Effector CD8-positive, alpha-beta T cell (primary cell): ENCODE measurements around the gene RSAD1.

Experiments
- DNase-seq: peaks from one replicate; lab custom pipeline; 2025; lab: John Stamatoyannopoulos, UW

The RSAD1 gene

DNA sequence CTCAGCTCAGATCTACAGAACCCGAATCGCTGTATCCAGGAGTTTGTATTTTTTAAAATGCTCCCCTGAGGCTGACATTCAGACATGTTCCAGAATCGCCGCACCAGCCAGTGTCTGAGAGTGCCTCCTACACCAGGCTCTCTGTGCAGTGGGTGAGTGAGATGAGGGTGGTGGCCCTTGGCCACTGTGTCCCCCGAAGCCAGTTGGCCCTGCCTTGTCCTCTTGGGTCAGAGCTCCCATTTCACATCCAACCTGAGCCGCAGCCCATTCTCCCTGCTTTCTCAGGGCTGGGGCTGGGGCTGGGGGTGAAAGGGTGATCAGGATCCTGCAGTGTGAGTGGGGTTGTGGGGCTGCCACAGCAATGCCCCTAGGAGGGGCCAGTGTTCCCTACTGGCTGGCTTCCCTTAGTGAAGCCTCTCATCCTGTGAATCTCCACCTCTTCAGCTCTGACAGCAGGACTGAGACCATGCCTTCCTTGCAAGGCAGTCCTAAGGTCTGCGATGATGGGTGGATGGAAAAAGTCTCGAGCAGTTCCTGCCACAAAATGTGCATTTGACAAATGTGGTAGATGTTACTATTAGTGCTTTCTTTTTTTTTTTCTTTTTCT, 16.7 kb downstream of the RSAD1 start:
- DNase-seq: no peak

DNA sequence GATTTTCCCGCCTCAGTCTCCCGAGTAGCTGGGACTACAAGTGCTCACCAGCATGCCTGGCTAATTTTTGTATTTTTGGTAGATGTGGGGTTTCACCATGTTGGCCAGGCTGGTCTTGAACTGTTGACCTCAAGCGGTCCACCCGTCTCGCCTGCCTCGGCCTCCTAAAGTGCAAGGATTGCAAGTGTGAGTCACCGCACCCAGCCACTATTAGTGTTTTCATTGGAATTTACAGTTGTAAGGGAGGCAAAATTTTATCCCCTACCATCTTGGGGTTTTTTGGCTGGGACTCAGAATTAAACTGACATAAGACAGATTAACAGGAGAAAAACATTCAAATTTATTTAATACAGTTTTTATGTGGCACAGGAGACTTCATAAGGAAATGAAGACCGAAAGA, 17.3 kb downstream of the RSAD1 start:
- DNase-seq: no peak

DNA sequence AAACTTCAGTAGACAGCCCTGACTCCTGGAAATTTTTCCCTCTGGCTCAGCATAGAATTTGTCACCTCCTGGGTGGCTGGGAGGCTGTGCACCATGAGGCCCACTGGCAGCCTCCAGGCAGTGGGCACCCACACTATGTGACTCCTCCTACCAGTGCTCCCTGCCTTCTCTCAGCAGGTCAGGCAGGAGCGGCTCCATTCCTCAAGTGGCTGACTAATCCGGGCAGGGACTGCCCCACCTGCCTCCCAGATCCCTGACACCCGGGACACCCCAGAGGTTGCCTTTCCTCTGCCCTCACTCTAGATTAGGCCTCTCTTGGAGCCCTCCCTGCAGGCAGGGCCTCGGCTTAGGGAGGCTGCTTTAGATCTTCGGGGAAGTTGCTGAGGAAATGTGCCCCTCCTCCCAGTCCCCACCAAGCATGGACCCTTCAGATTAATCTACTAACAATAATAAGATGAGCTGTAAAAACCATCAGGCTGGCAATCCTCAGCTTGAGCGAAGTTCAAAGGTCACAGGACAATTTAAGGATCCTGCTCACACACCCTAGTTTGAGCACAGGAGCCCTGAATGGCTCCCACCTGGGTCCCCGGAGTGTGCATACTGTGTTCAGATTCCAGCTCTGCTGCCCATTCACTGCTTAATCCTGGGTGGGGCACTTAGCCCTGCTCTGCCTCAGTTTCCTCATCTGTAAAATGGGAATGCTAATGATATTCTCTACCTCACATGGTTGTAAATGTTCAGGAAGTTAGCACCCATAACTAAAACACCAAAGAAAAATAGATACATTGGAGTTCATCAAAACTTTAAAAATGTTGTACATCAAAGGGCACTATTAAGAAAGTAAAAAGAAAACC, 19.6 kb downstream of the RSAD1 start:
- DNase-seq: no peak

DNA sequence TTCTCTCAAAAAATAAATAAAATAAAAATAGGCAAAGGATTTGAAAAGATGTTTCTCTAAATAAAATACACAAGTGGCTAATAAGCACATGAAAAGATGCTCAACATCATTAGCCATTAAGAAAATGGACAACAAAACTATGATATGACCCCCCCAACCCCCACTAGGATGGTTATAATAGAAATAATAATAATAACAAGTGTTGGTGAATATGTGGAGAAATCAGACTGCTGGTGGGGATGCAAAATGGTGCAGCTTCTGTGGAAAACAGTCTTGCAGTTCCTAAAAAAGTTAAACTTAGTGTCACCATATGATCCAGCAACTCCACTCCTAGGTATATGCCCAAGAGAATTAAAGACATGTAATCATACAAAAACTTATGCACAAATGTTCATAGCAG, 20.6 kb downstream of the RSAD1 start:
- no peak for DNase-seq

DNA sequence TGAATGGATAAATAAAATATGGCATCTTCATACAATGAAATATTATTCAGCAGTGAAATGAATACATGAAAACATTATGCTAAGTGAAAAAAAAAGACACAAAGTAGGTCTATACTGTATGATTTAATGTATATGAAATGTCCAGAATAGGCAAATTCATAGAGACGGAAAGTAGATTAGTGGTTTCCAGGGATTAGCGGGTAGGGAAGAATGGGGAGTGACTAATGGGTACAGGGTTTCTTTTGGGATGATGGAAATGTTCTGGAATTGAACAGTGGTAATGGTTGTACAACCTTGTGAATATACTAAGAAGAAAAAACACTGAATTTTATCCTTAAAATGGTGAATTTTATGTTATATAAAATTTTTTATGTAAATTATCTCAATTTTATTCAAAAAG, 21.1 kb downstream of the RSAD1 start:
- DNase-seq: no peak

DNA sequence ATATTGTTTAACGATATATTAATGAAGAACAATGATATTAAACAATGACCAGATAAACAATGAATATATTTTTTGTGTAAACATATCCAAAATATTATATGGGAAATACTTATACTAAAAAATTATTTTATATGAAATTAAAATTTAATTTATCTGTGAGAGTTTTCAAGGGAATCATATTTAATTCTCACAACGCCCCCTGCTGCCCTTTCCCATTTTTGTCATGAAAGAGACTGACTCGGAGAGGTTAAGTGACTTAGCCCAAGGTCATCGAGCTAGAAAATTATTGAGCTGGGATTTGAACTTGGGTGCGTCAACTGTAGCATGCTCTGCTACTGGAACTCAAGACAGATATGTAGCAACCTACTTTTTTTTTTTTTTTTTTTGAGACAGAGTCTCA, 22.4 kb downstream of the RSAD1 start:
- no peak for DNase-seq

DNA sequence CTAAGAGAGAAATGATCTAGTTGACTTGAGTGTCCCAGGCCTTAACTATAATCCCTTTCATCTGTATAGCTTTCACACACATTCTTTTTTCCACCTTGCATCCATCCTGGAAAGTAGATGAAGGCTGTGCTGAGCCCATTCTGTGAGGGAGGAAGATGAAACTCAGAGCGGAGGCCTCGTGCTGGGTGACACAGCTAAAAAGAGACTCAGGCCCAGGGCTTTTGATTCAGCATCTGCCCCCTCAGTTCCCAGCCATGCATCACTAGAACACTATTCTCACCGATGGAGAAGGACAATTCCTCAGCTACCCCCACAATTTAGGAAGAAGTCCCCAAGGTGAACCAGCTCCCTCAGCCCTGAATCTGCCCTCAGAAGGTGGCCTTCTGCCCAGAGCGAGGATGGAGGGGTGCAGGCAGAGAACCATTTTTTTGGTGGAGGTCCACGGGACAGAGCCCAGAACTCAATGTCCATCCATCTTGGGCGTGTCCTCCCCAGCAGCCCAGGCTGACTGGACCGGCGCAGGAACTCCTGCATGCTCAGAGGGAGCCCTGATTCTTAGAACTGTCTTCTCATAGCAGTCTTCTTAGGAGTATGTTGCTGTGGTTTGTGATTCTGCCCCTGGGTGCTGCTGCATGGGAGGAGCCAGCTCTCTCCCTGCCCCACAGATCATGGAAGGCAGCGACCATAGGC, 23.8 kb downstream of the RSAD1 start:
- DNase-seq: no peak

DNA sequence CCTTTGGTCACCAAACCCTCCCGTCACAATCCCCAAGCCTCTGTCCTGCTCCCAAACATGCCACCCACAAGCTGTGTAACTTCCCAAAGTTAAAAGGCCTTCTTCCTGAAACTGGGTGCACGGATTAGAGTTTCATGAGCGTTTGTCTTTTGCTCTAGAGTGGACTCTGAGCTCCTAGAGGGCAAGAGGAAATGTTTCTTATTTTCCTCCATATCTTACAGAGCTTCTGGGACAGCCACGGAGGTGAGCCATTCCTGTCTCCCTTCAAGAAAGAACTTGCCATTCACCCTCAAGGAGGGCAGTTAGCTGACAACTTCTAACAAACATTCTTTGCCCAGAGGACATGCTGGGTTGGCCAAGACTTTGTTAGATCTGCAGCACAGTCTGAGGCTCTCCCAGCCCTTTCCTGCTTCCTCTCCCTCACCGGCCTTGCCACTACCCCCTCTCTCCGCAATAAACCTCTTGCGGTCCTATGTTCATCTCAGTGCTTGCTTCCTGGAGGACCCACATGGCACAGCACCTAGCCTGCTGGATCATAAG, 27.0 kb downstream of the RSAD1 start:
- no peak for DNase-seq

DNA sequence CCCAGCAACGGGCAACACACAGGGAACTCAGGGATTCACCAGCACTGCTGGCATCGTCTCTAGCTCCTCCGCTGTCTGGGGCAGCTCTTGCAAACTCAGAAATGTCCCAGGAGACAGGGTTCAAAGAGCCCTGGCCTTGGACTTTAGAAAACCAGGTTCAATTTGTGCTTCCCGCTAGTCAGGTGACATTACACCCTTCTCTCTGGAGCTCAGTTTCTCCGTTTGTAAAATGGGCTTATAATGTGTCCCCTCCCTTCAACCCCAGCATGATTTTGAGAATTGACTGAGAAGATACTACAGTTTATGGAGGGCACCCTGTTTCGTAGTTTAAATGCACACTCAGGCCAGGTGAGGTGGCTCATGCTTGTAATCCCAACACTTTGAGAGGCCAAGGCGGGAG, 27.6 kb downstream of the RSAD1 start:
- DNase-seq: no peak

DNA sequence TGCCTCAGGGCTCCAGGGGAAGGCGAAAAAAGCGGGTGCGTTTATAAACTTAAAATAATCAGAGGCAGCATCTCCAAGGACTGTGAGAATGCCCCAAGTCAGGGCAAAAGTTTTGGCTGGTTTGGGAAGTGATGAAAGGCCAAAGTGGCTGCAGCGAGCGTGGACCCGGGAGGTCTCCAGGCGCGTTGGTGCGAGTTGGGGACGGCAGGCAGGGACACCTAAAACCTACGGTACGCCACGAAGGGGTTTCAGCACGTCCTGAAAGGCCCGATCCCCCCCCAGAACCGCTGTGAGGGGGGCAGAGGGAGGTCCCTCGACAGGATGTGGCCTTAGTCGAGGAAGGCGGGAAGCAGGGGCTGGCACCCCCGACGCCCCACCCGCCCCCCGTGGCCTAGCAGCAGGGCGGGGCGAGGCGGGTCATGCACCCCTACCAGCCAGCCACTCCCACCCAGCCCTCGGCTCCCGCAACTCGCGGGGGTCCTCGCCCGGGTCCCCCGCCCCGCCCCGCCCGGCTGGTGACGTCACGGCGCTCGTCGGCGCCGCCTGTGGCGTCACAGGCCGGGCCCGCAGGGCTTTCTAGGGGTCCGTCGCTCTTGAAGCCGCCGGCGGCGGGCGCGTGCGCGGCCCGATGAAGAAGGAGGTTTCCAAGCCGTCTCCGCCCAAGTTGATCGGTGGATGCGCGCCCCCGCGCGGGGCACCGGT, 29.4 kb downstream of the RSAD1 start, which contains the start of gene MYCBPAP:
Gene MYCBPAP, plus strand, starts transcription at position 569 of the 702 bp plus-strand sequence. CDS start 236 bp downstream, outside the sequence.
- peak; percentile 81 for DNase-seq

DNA sequence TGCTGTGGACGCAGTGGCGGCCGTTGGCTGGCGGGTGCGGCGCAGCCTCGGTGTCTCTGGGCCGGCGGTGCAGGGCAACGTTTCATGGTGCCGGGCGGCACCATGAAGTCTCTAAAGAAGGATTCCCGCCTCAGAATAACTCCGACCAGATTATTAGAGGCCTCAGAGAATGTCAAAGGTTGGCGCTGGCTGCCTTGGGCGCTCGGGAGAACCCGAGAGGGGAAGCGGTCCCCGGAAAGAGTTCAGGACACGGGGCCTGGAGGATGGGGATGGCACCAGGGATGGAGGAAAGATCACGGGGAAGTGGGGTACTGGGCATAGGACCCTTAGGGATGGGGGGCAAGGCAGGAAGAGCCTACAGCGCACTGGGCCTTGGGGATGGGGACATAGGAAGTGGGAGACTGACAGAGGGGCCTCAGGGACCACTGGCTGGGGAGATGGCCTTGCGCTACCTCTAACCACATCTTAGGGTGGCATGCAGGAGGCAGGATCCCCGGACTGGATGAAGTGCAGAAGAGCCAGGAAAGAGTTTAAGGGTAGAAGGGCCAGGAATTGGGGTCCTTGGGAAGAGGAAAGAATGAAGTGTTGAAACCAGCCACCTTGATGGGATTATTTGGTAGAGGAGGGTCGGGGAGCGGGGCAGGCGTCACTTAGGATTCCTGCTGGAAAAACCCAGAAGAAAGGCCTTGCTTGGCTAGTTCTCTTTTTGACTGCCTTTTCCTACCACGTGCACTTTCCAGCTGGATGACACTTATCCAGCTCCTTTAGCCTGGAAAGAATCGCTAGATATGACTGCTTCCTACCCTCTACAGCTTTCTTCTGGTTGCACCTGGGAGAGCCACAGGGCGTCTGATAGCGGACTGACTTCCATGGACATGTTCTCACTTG, 30.2 kb downstream of the RSAD1 start:
- DNase-seq: no peak

DNA sequence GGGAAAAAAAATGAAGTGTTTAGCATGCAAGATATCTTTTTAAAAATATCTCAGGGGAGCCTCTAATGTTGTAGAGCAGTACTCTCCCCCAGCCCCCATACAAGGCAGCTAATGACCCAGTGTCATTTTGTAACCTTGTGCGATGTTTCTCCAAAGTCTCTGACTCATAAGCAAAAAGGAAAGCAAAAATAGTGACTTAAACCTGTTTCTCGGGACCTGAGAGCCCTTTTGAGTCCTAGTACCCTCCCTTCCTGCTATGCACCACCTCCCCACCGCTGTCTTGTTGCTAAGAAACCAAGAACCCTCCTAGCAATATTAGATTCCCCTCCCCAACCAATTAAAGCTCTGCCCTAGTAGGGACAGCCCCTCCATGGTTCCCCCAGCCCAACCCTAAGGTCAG, 32.4 kb downstream of the RSAD1 start:
- no peak for DNase-seq

DNA sequence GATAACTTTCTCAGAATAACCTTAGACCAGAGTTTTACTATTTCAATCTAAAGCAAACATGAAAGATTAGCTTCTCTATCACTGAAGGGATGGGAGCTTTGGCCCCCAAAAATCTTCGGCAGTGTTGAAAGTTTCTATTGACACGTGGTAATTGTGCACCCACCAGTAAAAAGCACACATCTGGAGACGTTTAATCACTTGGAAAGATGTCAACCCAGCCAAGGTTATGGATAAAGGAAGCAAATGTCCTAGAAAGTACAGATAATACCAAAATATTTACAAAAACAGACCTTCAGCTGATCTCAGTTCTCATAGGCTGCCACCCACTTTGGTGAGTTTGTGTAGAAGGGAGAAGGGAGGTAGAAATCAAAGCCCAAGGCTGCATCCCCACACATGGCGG, 34.8 kb downstream of the RSAD1 start:
- DNase-seq: no peak

DNA sequence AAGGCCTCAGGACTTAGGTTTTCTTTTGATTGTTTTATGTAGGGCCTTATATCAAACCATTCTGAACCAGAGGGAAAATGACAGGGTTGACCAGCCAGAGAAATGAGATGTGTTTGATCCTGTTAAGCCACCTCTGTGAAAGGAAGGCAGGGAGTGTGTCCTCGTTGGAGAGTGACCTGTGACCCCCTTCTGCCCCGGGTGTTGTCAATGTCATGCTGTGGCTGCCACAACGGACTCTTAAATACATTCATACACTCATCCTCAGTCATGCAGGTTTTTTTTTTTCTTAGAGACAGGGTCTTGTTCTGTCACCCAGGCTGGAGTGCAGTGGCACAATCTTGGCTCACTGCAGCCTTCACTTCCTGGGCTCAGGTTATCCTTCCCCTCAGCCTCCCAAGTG, 35.7 kb downstream of the RSAD1 start:
- DNase-seq: no peak

DNA sequence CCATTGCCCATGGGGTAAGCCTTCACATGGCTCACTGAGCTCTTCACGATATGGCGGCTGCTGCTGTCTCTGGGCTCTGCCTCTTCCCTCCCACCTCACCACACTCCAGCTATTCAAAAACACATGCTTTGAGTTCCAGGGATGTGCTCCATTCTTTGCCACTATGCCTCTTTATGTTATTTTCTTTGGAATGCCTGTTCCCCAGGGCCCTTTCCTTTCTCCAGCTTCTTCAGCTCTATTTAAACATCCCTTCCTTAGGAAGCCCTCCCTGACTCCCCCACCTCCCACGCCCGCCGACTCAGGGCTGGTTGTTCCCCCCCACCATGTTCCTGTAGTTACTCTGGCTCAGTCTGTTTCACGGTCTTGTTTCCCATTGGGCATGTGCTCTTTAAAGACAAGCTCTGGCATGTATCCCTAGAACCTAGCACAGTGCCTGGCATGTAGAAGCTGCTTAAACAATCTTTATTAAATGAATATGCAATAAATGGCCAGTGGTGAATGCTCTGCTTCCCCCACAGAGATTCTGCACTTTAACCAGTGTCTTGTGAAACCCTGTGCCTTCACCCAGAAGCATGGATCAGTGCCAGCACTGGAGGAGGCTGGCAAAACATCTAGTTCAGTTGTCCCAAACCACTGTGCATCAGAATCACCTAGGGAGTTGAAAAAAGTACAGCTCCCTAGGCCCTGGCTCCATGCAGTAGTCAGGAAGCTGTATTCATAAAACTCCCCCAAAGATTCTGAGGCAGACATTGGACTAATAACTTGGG, 36.5 kb downstream of the RSAD1 start:
- no peak for DNase-seq

DNA sequence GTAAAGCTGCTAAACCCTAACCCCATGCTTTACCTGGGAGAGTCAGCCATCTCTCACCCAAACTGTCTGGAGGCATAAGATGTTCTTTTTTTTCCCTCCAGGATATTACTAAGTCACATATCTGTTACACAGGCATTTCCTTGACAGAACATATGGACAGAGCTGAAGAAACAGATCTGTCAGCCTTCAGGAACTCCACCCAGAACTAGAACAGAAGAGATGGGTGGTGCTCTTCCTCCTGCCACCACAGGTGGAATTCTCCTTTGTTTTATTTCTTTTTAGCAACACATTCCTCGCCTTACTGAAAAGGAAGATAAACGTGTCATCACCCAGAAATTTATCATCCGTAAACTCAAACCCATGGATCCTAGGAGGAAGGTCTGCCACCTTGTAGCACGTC, 38.4 kb downstream of the RSAD1 start:
- DNase-seq: no peak

DNA sequence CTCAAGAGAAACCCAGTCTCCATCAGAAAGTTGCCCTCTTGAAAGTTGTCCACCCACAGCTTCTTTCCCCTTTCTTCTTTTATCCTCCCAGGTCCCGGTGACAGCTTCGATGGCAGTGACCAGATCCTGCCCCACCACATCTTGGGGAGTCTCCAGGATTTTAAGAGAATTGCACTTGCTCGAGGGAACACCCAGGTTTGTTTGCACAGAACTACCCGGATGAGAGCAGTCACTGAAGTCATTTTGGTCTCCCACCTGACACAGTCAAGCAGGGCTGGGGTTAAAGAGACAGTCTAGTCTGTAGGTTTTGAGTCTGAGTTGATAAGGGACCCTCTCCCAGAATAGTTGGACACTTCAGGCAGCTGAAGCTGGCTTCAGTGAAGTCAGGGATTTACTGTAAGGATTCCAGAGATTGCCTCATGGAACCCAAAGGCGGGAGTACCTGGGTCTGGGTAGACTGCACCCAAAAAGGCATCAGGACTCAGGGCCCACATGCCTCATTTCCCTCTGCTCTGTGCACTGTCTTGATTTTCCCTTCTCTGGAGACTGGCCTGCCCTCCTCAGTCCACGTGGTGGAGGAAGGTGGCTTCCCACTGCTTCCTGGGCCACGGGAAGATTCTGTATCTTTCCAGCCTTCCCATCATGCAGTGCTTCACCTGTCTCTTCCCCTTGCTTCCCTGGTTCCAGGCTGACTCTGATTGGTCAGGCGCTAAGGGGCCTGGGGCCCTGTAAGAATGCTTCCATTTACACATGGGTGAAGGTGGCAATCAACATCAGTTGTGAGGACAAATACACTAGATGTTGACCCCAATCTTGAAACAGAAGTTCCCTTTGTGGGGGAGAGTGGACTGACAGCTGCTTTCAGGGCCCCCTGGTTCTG, 39.1 kb downstream of the RSAD1 start:
- no peak for DNase-seq

DNA sequence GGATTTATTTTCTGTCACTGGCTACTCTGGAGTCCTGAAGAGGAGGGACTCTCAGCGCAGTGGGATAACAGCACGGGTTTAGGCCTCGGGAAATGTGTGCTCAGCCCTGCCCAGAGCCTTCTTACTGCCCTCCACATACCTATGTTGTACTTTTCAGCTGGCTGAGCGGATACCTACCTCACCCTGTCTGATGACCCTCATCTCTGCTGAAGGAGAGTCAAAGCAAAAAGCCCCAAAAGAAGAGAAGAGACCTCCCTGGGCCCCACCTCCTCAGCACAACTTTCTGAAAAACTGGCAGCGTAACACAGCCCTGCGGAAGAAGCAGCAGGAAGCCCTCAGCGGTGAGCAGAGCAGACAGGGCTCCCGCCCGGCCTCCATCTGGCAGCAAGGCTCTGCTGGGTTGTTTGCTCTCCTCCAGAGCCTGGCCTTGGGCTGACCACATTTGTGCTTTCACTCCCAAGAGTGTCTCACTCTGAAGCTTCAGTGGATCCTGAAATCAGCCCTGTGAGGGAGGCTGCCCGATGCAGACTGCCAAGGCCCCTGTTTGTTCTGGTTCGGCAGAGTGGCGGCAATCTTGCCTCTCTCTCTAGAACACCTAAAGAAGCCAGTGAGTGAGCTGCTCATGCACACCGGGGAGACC, 39.8 kb downstream of the RSAD1 start:
- DNase-seq: no peak
